ENCODE data around the gene TBC1D14.
"Not testable (repeated sequence)": the region's sequence is repeated elsewhere in the genome, so short reads cannot be mapped to it uniquely, and the experiment has no call there.

The TBC1D14 gene

GRCh38 chr4:6886886-6887285 is 22.7 kb upstream of the TBC1D14 start:
- DNase-seq (ENCODE audit: insufficient read length, low spot score), result no peak
- FAIRE-seq, result no peak

DNA sequence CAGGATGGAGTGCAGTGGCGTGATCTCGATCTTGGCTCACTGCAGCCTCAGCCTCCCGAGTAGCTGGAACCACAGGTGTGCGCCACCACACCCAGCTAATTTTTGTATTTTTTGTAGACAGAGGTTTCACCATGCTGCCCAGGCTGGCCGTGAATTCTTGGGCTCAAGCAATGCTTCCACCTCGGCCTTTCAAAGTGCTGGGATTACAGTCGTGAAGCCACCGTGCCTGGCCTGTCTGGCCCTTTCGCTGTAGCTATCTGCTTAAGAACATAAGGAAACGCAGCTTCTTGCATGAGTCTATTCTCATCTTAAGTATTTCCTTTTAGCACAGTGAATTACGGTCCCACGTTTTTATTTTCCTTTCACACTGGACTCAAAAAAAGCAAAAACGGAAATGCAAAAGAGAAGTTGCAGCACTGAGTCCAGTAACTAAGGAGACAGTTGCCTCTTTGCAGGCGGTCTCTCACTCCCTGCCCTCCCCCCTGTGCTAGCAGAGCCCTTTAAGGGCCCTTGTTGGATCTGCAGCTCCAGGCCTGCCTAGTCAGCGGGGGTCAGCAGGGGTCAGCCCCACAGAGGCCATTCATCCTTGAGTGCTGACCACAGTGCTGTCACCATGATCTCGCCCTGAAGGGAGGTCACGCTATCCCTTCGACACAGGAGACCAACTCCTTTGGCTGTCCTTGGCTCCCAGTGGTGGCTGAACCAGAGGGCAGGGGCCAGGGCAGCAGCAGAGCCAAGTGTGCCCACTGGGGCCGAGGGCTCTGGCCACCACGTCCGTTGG is 21.8 kb upstream of the TBC1D14 start:
- FAIRE-seq (no peak), DNase-seq (ENCODE audit: insufficient read length, low spot score) (no peak)
- TF ChIP-seq, protein P1, sequence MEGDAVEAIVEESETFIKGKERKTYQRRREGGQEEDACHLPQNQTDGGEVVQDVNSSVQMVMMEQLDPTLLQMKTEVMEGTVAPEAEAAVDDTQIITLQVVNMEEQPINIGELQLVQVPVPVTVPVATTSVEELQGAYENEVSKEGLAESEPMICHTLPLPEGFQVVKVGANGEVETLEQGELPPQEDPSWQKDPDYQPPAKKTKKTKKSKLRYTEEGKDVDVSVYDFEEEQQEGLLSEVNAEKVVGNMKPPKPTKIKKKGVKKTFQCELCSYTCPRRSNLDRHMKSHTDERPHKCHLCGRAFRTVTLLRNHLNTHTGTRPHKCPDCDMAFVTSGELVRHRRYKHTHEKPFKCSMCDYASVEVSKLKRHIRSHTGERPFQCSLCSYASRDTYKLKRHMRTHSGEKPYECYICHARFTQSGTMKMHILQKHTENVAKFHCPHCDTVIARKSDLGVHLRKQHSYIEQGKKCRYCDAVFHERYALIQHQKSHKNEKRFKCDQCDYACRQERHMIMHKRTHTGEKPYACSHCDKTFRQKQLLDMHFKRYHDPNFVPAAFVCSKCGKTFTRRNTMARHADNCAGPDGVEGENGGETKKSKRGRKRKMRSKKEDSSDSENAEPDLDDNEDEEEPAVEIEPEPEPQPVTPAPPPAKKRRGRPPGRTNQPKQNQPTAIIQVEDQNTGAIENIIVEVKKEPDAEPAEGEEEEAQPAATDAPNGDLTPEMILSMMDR (IDR thresholded peaks at IDR 0.05; ENCODE audit: insufficient read depth, missing control alignments), result no peak

More at GRCh38 chr4:6886886-6887285, 22.7 kb upstream of the TBC1D14 start:
- TF ChIP-seq, protein P1 (IDR thresholded peaks at IDR 0.05; ENCODE audit: insufficient read depth, missing control alignments), result no peak

- no peak for DNase-seq (ENCODE audit: insufficient read length, low spot score)
- TF ChIP-seq, protein P1 (IDR thresholded peaks at IDR 0.05; ENCODE audit: insufficient read depth, missing control alignments), result no peak
- FAIRE-seq, result no peak
Observed at GRCh38 chr4:6888506-6889071, 21.0 kb upstream of the TBC1D14 start.

GRCh38 chr4:6889101-6889735 is 20.4 kb upstream of the TBC1D14 start:
- DNase-seq (ENCODE audit: insufficient read length, low spot score) (no peak), FAIRE-seq (no peak)
- TF ChIP-seq, protein P1 (IDR thresholded peaks at IDR 0.05; ENCODE audit: insufficient read depth, missing control alignments), result no peak

DNA sequence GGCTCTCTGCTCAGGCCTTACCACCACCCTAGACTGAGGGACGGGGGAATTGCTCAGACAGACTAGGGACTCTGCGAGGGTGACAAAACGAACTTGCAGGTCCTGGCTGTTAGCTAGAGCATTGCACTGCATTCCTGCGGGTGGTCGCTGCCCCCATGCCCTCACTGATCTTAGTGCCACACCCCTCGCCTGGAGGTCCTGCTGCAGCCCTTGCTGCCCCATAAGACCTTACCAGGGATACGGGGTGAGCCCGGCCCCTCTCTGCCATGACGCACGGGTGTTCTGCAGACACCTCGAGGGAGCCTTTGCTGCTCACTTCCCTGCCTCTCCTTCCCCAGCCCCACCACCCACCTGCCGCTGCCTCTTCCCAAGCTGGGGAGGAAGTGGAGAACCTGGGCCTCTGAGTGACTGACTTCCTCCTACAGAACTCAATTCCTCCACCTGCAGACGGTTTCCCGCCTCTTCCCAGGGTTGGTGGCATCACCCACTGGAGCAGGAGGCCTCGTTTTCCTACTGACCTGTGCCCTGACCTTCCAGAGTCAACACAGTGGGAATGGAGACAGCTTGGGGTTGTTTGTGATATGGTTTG is 19.8 kb upstream of the TBC1D14 start:
- DNase-seq (ENCODE audit: insufficient read length, low spot score) (no peak), FAIRE-seq (no peak)
- TF ChIP-seq, protein P1 (IDR thresholded peaks at IDR 0.05; ENCODE audit: insufficient read depth, missing control alignments), result no peak

GRCh38 chr4:6890358-6890757 is 19.3 kb upstream of the TBC1D14 start:
- FAIRE-seq (no peak), DNase-seq (ENCODE audit: insufficient read length, low spot score) (no peak)
- TF ChIP-seq, protein P1 (IDR thresholded peaks at IDR 0.05; ENCODE audit: insufficient read depth, missing control alignments), result no peak

GRCh38 chr4:6890971-6891370 is 18.7 kb upstream of the TBC1D14 start:
- not testable (repeated sequence) for FAIRE-seq; DNase-seq (ENCODE audit: insufficient read length, low spot score)
